ENCODE measurements around the gene ZNF564.
"Not testable (repeated sequence)": the region's sequence is repeated elsewhere in the genome, so short reads cannot be mapped to it uniquely, and the experiment has no call there.

ZNF564 gene

GRCh38 chr19:12496480-12496879, 54.8 kb downstream of the ZNF564 start:
- no peak for DNase-seq

DNA sequence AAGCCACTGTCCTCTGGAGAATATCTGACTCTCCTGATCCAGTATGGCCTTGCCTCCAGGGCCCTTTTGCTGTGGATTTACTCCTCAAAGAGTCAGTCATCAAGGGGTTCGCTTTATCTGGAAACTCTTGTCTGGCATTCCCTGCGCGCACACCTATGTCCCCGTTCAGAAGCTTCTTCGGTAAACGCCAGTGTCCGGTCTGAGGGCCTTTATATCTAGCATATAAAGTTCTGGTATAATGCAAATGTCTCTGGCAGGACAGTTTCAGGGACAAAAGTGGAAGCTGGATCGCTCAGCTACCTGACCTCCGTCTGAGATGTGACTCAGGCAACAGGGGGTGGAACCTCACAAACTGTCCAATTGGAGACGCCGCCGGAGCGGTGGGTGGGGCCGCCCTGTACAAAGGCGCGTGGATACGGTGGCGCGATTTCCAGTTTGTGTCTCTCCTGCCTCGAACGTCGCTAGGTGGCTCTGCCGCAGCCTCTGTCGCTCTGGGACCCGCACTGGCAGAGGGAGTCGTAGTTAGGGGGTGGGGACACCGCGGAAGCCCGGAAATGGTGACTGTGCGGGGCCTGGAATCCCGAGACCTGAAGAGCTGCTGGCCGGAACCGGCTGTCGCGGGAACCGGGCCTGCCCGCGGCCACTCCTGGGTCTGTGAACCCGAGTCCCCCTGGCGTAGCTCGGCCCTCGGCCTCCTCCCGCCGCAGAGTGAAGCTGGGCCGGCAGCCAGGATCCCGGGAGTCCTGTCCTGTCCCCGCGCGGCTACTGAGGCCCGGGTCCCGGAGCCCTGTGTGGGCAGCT, 56.1 kb downstream of the ZNF564 start:
- peak; percentile 87 for DNase-seq

DNA sequence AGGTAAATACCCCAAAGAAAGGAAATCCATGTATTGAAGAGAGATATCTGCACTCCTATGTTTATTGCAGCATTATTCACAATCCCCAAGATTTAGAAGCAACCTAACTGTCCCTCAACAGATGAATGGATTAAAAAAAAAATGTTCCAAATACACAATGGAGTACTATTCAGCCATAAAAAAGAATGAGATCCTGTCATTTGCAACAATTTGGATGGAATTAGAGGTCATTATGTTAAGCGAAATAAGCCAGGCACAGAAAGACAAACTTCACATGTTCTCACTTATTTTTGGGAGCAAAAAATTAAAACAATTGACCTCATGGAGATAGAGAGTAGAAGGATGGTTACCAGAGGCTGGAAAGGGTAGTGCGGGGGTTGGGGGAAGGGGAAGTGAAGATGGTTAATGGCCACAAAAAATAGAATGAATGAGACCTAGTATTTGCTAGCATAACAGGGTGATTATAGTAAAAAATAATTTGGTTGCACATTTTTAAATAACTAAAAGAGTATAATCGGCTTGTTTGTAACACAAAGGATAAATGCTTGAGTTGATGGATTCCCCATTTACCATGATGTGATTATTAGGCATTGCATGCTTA, 56.9 kb downstream of the ZNF564 start:
- no peak for DNase-seq

GRCh38 chr19:12486265-12486783, 65.0 kb downstream of the ZNF564 start:
- not testable (repeated sequence) for DNase-seq

GRCh38 chr19:12485571-12485970, 65.7 kb downstream of the ZNF564 start:
- no peak for DNase-seq

GRCh38 chr19:12485052-12485416, 66.2 kb downstream of the ZNF564 start:
- no peak for DNase-seq

DNA sequence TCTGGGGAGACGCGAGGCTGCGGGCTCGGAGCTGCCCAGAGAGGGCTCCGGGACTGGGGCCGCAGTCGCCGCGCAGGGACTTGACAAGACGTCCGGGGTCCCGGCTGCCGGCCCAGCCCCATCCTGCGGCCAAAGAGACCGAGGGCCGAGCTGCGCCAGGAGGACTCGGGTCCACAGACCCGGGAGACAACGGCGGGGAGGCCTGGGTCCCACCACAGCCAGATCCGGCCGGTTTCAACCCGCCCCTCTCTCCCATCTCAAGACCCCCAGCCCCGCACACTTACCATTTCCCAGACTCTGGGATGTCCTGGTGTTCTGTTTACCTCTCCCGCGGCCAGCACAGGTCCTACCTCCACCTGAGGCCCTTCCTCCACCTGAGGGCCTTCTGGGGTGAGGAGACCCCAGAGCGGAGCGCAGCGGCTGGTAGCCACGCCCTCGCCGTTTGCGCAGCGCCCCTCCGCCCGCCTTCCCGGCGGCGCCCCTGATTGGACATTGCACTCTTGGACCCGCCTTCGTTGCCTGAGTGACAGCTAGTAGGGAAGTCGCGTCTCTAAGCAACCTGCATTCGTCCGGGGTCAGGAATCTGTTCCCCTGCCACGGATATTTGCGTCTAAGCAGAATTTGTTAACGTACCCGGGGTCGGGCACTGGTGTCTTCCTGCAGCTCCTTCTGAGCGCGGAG, 66.8 kb downstream of the ZNF564 start, which contains the start of gene ZNF709:
Gene ZNF709, minus strand, starts transcription at position 446 of the 681 bp plus-strand sequence. Its CDS starts 159 bp downstream, at position 287.
- peak; percentile 86 for DNase-seq

DNA sequence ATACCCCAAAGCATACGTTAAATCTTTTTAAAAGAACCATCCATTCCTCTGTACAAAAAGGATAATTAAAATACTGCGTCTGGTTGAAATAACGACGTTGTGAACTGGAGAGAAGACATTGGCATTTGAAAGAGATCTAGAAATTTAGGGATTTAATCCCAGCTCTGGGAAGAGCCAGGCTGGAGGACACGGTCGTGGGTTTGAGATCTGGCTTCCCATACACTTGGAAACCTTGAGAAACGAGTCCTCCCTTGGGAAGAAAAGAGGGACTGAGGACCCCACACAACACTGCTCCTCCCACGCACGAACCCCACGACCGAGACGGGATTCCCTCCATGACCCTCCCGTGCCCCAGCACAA, 67.3 kb downstream of the ZNF564 start:
- no peak for DNase-seq

- DNase-seq, result no peak
Measured at GRCh38 chr19:12482509-12482886, 68.8 kb downstream of the ZNF564 start.

DNA sequence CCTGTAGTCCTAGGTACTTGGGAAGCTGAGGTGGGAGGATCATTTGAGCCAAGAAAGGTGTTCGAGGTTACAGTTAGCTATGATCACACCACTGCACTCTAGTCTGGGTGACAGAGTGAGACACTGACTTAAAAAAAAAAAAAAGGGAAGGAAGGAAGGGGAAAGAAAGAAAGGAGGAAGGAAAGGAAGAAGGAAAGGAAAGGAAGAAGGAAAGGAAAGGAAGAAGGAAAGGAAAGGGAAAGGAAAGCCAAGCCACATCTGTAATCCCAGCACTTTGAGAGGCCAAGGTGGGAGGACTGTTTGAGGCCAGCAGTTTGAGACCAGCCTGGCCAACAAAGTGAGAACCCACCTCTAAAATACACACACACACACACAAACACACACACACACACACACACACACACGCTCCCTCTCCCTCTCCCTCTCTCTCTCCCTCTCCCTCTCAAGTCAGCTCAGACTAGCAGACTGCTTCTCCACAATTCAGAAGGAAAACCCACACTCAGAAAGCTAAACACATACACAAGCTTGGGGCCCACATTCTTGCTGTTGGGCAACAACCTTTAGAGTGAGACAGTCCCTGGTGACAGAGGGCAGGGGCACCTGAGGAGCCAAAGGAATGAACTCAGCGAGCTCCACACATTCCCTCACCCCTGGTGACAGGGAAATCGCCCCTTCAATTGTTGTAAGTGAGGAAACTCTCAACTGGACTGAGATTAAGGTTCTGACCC, 69.3 kb downstream of the ZNF564 start:
- no peak for DNase-seq

GRCh38 chr19:12478234-12478941, 72.9 kb downstream of the ZNF564 start:
- no peak for DNase-seq

All from effector CD8-positive, alpha-beta T cell (primary cell).